Stomach (tissue), 9 donors: ENCODE results near the gene ZNF213. TPM values are rescaled to one million over a fixed set of nuclear protein-coding genes. Genes with fewer than 3 reads are reported as not detected.
"Not testable (repeated sequence)": the region's sequence is repeated elsewhere in the genome, so short reads cannot be mapped to it uniquely, and the experiment has no call there.

Experiments
- DNase-seq, 2 donors: peaks; one replicate each; pipeline versions ENCODE4 v3.0.0 to v3.0.0-alpha.2; 2013 to 2019
- H3K27ac ChIP-seq, 5 donors: fragments of 200-600 bp in 4 of 5; sonication (generic) in 4 of 5; one replicate each; pipeline ENCODE4 v1.5.1; 2013 to 2019; ENCODE audit warnings: mild to moderate bottlenecking in 1 of 5, moderate library complexity in 1 of 5
- H3K27me3 ChIP-seq, 3 donors: fragments of 200-600 bp; sonication (generic); one replicate each; pipeline ENCODE4 v1.5.1; 2017 to 2019; ENCODE audit warnings: mixed run types in 1 of 3
- H3K36me3 ChIP-seq, 4 donors: fragments of 200-600 bp; sonication (generic); 1 replicate in 3 of 4; 2 replicates in 1 of 4; pipeline ENCODE4 v1.5.1; 2016 to 2019
- H3K4me1 ChIP-seq, 4 donors: fragments of 200-600 bp; sonication (generic); one replicate each; pipeline ENCODE4 v1.5.1; 2016 to 2019
- H3K4me3 ChIP-seq, 4 donors: fragments of 200-600 bp; sonication (generic) in 3 of 4; one replicate each; pipeline ENCODE4 v1.5.1; 2016 to 2019; ENCODE audit warnings: mild to moderate bottlenecking in 1 of 4
- H3K9me3 ChIP-seq, 4 donors: fragments of 200-600 bp; sonication (generic); one replicate each; pipeline ENCODE4 v1.5.1; 2016 to 2019
- EP300 ChIP-seq: sonication (generic); formaldehyde crosslinking; IDR thresholded peaks from one replicate; pipeline ENCODE4 v1.6.1; 2017; ENCODE audit warnings: antibody characterized with exemption
- POLR2A ChIP-seq, 4 donors: fragments of 450-650 bp; IDR thresholded peaks; one replicate each; pipeline ENCODE4 v1.6.1; 2016; ENCODE audit warnings: antibody characterized with exemption in 4 of 4, control low read depth in 2 of 4, mild to moderate bottlenecking in 1 of 4, moderate library complexity in 1 of 4
- POLR2AphosphoS5 ChIP-seq, 3 donors: sonication (generic); formaldehyde crosslinking; IDR thresholded peaks; one replicate each; pipeline ENCODE4 v1.6.1; 2016; ENCODE audit warnings: antibody characterized with exemption in 3 of 3
- WGBS, 5 donors: extraction: QIAGEN DNeasy Blood & Tissue Kit in 3 of 5; methylation state at CpG; one replicate each; pipeline versions ENCODE4 v1.1.5 to v1.1.7; 2013 to 2018; 5-methylcytosine and 5-hydroxymethylcytosine counted together
- intact Hi-C: fragments of 100-400 bp; cut with DNase I; formaldehyde crosslinking; loops from one replicate; pipeline ENCODE4 v1.15.1; 2023; ENCODE audit warnings: low total_unique reads
- polyA plus RNA-seq, 3 donors: library from polyadenylated mRNA; stranded (reverse); fragments of 200-250 nt; gene quantifications; one replicate each; pipeline ENCODE4 v1.2.3, GENCODE V29; 2013
- total RNA-seq, 5 donors: library from RNA; depleted of rRNA; stranded (reverse); fragments of >200 nt; gene quantifications; one replicate each; pipeline versions ENCODE4 v1.1.0 to v1.2.3, GENCODE V29; 2014 to 2016
- TF ChIP-seq, protein P1 (sequence below), 7 experiments: fragments of 450-650 bp in 4 of 7; fragments of 200-600 bp in 3 of 7; sonication (generic) in 3 of 7; IDR thresholded peaks; one replicate each; pipeline ENCODE4 v1.5.1; 2016 to 2019; ENCODE audit warnings: antibody characterized with exemption in 7 of 7, control low read depth in 2 of 7, mild to moderate bottlenecking in 1 of 7
- donor health status: healthy with polysubstance abuse.
- donor health status: Bipolar disorder and iron deficiency.
- donor health status: healthy.

ZNF213 gene
- total and polyA plus RNA-seq, 8 donors = 1.3 to 87.8 (median 6.5) TPM

DNA sequence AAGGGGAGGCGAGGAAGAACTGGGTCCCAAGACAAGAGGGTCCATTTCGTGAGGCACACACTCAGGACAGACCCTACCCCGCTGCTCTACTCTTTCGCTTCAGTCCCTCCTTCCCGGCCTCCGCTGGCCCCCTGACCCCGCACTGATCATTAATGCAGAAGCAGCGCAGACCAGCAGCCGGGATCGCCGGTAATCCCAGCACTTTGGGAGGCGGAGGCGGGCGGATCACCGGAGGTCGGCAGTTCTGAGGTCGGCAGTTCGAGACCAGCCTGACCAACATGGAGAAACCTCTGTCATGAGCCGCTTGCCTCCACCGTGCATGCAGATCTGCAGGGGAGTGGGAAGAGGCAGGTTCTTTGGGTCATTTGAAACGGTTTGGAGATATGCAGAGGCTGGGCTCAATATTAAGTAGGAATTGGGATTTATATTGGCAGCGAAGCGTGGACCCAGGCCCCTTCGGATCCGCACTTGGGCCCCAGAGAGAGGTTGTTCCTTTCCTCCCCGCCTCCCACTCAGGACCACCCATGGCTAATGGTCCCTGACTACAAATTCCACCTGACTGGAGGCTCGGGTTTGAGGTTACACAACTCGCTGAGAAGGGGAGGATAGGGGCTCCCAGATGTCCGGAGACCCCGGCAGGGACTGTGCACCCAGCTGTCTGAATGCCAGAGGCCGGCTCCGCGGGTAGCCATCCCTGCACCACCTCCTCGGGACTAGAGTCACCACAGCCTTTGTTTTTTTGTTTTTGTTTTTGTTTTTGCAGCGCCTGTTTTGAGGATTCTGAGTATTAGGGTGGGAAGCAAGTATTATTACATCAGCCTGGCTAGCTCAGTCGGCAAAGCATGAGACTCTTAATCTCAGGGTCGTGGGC lies 29.5 kb downstream of the ZNF213 start:
- WGBS, 5 donors = 85 to 87% (median 86%) methylated on average over 37 of the region's 37 CpGs
- Histone ChIP-seq H3K27me3 (peaks cover 0 to 46% (median 14%) of the 10 kb centered on the region in 3 donors), H3K36me3 (no peaks in the 10 kb centered on the region), H3K27ac (no peak overlapping the region), H3K9me3 (no peaks in the 10 kb centered on the region), H3K4me3 (no peak overlapping the region), H3K4me1 (peaks cover 0 to 17% (median 10%) of the 10 kb centered on the region in 4 donors)
- intact Hi-C loops = no loop called here
- no peak for DNase-seq
- TF ChIP-seq EP300 = no peak
- TF ChIP-seq POLR2AphosphoS5 (IDR thresholded peaks at IDR 0.05) = no peak
- TF ChIP-seq POLR2A (IDR thresholded peaks at IDR 0.05) = no peak
- TF ChIP-seq, protein P1, sequence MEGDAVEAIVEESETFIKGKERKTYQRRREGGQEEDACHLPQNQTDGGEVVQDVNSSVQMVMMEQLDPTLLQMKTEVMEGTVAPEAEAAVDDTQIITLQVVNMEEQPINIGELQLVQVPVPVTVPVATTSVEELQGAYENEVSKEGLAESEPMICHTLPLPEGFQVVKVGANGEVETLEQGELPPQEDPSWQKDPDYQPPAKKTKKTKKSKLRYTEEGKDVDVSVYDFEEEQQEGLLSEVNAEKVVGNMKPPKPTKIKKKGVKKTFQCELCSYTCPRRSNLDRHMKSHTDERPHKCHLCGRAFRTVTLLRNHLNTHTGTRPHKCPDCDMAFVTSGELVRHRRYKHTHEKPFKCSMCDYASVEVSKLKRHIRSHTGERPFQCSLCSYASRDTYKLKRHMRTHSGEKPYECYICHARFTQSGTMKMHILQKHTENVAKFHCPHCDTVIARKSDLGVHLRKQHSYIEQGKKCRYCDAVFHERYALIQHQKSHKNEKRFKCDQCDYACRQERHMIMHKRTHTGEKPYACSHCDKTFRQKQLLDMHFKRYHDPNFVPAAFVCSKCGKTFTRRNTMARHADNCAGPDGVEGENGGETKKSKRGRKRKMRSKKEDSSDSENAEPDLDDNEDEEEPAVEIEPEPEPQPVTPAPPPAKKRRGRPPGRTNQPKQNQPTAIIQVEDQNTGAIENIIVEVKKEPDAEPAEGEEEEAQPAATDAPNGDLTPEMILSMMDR (IDR thresholded peaks at IDR 0.05) = no peak

DNA sequence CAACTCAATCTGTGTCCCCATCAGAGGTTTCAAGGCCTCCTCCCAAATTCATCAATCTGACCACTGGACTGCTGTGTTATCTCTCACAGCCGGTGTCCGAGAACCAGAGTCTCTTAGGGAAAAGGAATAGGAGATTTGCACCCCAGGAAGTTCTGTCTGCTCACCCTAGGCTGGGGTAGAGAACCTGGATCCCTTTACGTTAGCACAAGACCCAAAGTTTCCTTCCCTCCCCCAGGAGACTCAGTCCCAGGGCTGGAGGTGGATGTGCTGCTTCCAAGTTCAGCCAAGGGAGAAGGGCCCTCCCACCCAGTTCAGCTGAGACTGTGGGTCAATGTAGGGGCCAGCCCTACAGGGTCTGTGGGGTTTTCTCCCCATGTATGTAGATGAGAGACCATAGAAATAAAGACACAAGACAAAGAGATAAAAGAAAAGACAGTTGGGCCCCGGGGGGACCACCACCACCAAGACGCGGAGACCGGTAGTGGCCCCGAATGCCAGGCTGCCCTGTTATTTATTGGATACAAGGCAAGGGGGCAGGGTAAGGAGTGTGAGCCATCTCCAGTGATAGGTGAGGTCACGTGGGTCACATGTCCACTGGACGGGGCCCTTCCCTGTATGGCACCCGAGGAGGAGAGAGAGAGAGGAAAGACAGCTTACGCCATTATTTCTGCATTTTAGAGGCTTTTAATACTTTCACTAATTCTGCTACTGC lies 30.4 kb downstream of the ZNF213 start:
- Histone ChIP-seq H3K36me3 (no peaks in the 10 kb centered on the region), H3K4me3 (peak overlapping the region in 2 of 4 donors; percentile 15 to 19), H3K9me3 (no peaks in the 10 kb centered on the region), H3K27me3 (peaks cover 0 to 49% (median 23%) of the 10 kb centered on the region in 3 donors), H3K27ac (peak overlapping the region in 2 of 5 donors; percentile 18 to 32), H3K4me1 (peaks cover 2 to 11% (median 7%) of the 10 kb centered on the region in 4 donors)
- 85 to 94% (median 89%) methylated on average over 11 to 12 of the region's 12 CpGs for WGBS, 5 donors
- TF ChIP-seq POLR2A (IDR thresholded peaks at IDR 0.05) = no peak
- no peak for TF ChIP-seq POLR2AphosphoS5 (IDR thresholded peaks at IDR 0.05)
- TF ChIP-seq EP300 = no peak
- TF ChIP-seq, protein P1 (IDR thresholded peaks at IDR 0.05) = no peak
- intact Hi-C loops = no loop called here
- DNase-seq = no peak

GRCh38 chr16:3166505-3166886 lies 31.7 kb downstream of the ZNF213 start:
- WGBS, 5 donors = 6 to 26% (median 16%) methylated on average over 1 of the region's 1 CpG
- Histone ChIP-seq H3K4me3 (no peak overlapping the region), H3K27me3 (peaks cover 0 to 52% (median 36%) of the 10 kb centered on the region in 3 donors), H3K36me3 (no peaks in the 10 kb centered on the region), H3K4me1 (peaks cover 14 to 22% (median 18%) of the 10 kb centered on the region in 4 donors), H3K27ac (no peak overlapping the region), H3K9me3 (no peaks in the 10 kb centered on the region)
- TF ChIP-seq POLR2AphosphoS5 (IDR thresholded peaks at IDR 0.05) (no peak), EP300 (no peak), POLR2A (IDR thresholded peaks at IDR 0.05) (no peak)
- TF ChIP-seq, protein P1 (IDR thresholded peaks at IDR 0.05) = no peak
- intact Hi-C loops = no loop called here
- DNase-seq = peak in 1 of 2 donors; percentile 9

- intact Hi-C loops = not testable (repeated sequence)
Observed at GRCh38 chr16:3168729-3169128, 33.9 kb downstream of the ZNF213 start.

More at GRCh38 chr16:3168729-3169128, 33.9 kb downstream of the ZNF213 start:
- DNase-seq, H3K9me3 ChIP-seq, H3K27ac ChIP-seq, H3K36me3 ChIP-seq, H3K4me3 ChIP-seq: not testable (repeated sequence)
- WGBS, 5 donors = 72 to 84% (median 80%) methylated on average over 7 of the region's 7 CpGs
- Histone ChIP-seq H3K27me3 (peaks cover 16 to 70% (median 57%) of the 10 kb centered on the region in 3 donors), H3K4me1 (peaks cover 17 to 34% (median 23%) of the 10 kb centered on the region in 4 donors)
